Tibial nerve (tissue), 4 donors: Measurements from ENCODE around the gene ATP5ME.
"Not testable (repeated sequence)": the region's sequence is repeated elsewhere in the genome, so short reads cannot be mapped to it uniquely, and the experiment has no call there.

Experiments used
- CTCF ChIP-seq, 5 experiments: fragments of 200-600 bp in 3 of 5; fragments of 450-650 bp in 2 of 5; sonication (generic) in 3 of 5; IDR thresholded peaks; one replicate each; pipeline ENCODE4 v1.5.1; 2016 to 2019; ENCODE audit warnings: antibody characterized with exemption in 5 of 5, mild to moderate bottlenecking in 3 of 5, moderate library complexity in 2 of 5
- EP300 ChIP-seq, 2 donors: sonication (generic); formaldehyde crosslinking; IDR thresholded peaks; one replicate each; pipeline ENCODE4 v1.6.1; 2017; ENCODE audit warnings: antibody characterized with exemption in 2 of 2, mild to moderate bottlenecking in 1 of 2
- POLR2A ChIP-seq, 2 donors: fragments of 450-650 bp; IDR thresholded peaks; one replicate each; pipeline ENCODE4 v1.6.1; 2017; ENCODE audit warnings: antibody characterized with exemption in 2 of 2, mild to moderate bottlenecking in 2 of 2, moderate library complexity in 2 of 2

- TF ChIP-seq CTCF, EP300, POLR2A (IDR thresholded peaks at IDR 0.05): not testable (repeated sequence)
These were observed 32.1 kb upstream of the ATP5ME start for GRCh38 chr4:706083-706633.
